ENCODE measurements around the gene MAN2A1. TPM values are rescaled to one million over a fixed set of nuclear protein-coding genes. Genes with fewer than 3 reads are reported as not detected.
"Not testable (repeated sequence)": the region's sequence is repeated elsewhere in the genome, so short reads cannot be mapped to it uniquely, and the experiment has no call there.

MAN2A1 gene
- total and polyA plus RNA-seq, 2 donors: 22.2 to 66.4 TPM

DNA sequence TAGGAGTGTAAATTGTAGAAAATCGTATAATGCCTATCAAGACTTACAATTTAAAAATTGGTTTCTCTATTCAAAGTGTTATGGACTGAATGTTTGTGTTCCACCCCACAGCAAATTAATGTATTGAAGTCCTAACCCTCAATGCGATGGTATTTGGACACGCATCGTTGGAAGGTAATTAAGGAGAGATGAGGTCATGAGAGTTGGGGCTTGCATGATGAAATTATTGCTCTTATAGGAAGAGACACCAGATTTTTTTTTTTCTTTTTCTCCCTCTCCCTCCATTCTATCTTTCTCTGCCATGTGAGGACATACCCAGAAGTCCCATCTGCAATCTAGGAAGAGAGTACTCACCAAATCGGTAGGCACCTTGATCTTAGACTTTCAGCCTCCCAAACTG is 189.2 kb downstream of the MAN2A1 start:
- Histone ChIP-seq H3K36me3 (ENCODE audit: control insufficient read depth in 2 of 2, insufficient read depth in 2 of 2, low read length in 1 of 2) (no peaks in the 10 kb centered on the region), H3K4me1 (ENCODE audit: control insufficient read depth in 2 of 2, insufficient read depth in 2 of 2, low read length in 2 of 2) (peaks cover 17 to 29% of the 10 kb centered on the region in 2 donors), H3K4me3 (ENCODE audit: low read length in 2 of 2) (no peak overlapping the region), H3K27me3 (ENCODE audit: control insufficient read depth in 2 of 2, insufficient read depth in 1 of 2, low read length in 1 of 2) (no peaks in the 10 kb centered on the region), H3K27ac (ENCODE audit: low read depth in 1 of 2, low read length in 1 of 2) (no peak overlapping the region), H3K9me3 (ENCODE audit: control insufficient read depth in 2 of 2, insufficient read depth in 1 of 2, low read length in 1 of 2) (no peaks in the 10 kb centered on the region)
- DNase-seq (ENCODE audit: low read depth in 6 of 9, low spot score in 9 of 9): no peak
- 95% methylated on average over 5 of the region's 5 CpGs for WGBS

DNA sequence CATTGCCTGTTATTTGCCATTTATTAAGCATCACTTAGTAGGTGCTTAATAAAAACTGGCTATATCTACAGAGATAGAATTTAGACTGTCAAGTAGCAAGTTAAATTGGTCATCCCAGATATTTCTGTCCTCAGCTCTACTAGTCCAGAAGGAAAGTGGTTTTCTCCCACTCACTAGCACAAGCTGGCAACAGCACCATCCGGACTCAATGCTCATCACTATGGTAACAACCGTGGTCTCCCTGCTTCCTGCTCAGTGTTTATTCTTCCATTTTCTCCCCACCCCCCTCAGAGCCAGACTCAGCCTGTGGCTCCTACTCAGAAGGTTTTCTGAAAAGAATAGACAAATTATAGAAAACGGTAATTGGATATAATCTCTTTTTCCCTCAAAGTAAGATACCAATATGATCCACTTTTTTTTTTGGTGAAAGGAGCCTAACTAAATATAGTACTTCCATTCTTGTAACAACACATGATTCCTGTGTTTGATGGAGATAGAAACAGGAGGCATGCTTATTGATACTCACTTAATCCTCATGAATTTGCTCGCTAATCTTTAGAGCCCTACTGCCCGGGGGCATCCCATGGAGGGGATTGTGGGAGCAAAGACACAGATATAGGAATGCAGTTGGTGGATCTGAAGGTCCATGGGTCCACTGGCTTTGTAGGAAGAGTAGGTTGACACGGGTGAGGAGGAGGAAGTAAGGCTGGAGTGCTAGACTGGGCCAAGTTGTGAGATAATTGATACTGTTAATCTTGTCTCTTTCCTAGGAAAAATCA is 191.4 kb downstream of the MAN2A1 start:
- peaks cover 9 to 21% of the 10 kb centered on the region in 2 donors for H3K4me1 ChIP-seq (ENCODE audit: control insufficient read depth in 2 of 2, insufficient read depth in 2 of 2, low read length in 2 of 2)
- no peak overlapping the region for H3K4me3 ChIP-seq (ENCODE audit: low read length in 2 of 2)
- peak in 4 of 9 donors; percentile 33 to 65 (median 45) for DNase-seq (ENCODE audit: low read depth in 6 of 9, low spot score in 9 of 9)
- no peaks in the 10 kb centered on the region for H3K27me3 ChIP-seq (ENCODE audit: control insufficient read depth in 2 of 2, insufficient read depth in 1 of 2, low read length in 1 of 2)
- H3K9me3 ChIP-seq (ENCODE audit: control insufficient read depth in 2 of 2, insufficient read depth in 1 of 2, low read length in 1 of 2): peaks cover 0 to 13% of the 10 kb centered on the region in 2 donors
- no peak overlapping the region for H3K27ac ChIP-seq (ENCODE audit: low read depth in 1 of 2, low read length in 1 of 2)
- no peaks in the 10 kb centered on the region for H3K36me3 ChIP-seq (ENCODE audit: control insufficient read depth in 2 of 2, insufficient read depth in 2 of 2, low read length in 1 of 2)
- 69% methylated on average over 6 of the region's 6 CpGs for WGBS

DNA sequence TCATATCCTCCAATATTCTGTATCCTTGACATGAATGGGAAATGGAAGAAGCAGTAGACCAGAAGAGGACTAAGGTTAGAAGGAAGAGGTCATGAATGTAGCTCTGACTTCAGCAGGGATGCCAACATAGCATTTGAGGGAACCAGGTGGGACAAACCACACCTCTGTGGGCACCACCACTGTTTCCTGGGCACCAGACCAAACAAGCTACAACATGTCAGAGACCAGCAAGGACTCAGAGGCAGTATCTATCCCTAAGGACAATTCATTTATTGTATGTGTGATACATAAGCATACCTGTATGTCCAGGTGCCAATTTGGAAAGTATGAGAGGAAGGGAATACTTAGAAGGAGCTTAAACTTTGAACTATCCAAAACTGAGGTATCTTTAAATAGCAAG is 192.8 kb downstream of the MAN2A1 start:
- Histone ChIP-seq H3K27me3 (ENCODE audit: control insufficient read depth in 2 of 2, insufficient read depth in 1 of 2, low read length in 1 of 2) (no peaks in the 10 kb centered on the region), H3K27ac (ENCODE audit: low read depth in 1 of 2, low read length in 1 of 2) (no peak overlapping the region), H3K9me3 (ENCODE audit: control insufficient read depth in 2 of 2, insufficient read depth in 1 of 2, low read length in 1 of 2) (peaks cover 0 to 13% of the 10 kb centered on the region in 2 donors), H3K4me3 (ENCODE audit: low read length in 2 of 2) (no peak overlapping the region), H3K4me1 (ENCODE audit: control insufficient read depth in 2 of 2, insufficient read depth in 2 of 2, low read length in 2 of 2) (peaks cover 4 to 11% of the 10 kb centered on the region in 2 donors), H3K36me3 (ENCODE audit: control insufficient read depth in 2 of 2, insufficient read depth in 2 of 2, low read length in 1 of 2) (no peaks in the 10 kb centered on the region)
- DNase-seq (ENCODE audit: low read depth in 6 of 9, low spot score in 9 of 9): no peak

DNA sequence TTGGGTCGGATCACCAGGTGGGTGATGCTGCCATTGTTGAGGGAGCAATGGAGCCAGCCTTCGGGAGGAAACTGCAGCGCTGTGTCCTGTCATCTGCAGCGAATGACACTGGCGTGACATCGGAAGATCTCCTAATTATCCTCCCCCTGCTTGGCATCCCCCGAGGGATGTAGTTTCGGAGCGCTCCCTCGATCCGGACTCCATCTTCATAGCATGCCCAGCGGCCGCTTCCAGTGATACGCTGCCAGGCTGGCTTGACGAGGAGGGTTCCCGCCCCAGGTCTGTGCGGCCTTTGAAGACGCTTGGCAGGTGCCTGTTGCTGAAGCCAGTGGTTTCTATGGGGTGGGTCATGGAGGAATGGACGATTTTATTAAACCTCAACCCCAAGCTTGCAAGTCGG is 194.9 kb downstream of the MAN2A1 start:
- Histone ChIP-seq H3K4me3 (ENCODE audit: low read length in 2 of 2) (no peak overlapping the region), H3K4me1 (ENCODE audit: control insufficient read depth in 2 of 2, insufficient read depth in 2 of 2, low read length in 2 of 2) (peaks cover 4 to 20% of the 10 kb centered on the region in 2 donors), H3K27ac (ENCODE audit: low read depth in 1 of 2, low read length in 1 of 2) (no peak overlapping the region), H3K27me3 (ENCODE audit: control insufficient read depth in 2 of 2, insufficient read depth in 1 of 2, low read length in 1 of 2) (no peaks in the 10 kb centered on the region), H3K36me3 (ENCODE audit: control insufficient read depth in 2 of 2, insufficient read depth in 2 of 2, low read length in 1 of 2) (no peaks in the 10 kb centered on the region), H3K9me3 (ENCODE audit: control insufficient read depth in 2 of 2, insufficient read depth in 1 of 2, low read length in 1 of 2) (peaks cover 0 to 13% of the 10 kb centered on the region in 2 donors)
- DNase-seq (ENCODE audit: low read depth in 6 of 9, low spot score in 9 of 9): no peak
- 98% methylated on average over 20 of the region's 20 CpGs for WGBS

DNA sequence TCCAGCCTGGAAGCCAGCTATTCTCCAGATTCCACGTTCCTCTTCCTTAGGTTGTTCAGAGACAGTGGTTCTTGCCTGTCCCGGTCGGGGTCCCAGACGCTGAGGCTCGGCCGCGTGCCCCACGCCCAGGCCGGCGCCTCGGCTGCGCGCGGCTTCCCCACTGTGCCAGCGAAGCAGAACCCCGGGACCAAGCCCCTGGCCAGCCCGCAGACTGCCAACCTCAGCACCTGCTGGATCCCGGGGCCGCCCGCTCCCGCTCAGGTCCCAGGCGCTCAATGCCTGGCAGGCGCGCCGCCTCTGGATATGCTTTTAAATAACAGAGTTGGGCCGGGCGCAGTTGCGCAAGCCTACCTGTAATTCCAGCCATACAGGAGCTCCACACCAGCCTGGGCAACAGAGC is 195.5 kb downstream of the MAN2A1 start:
- no peak for DNase-seq (ENCODE audit: low read depth in 6 of 9, low spot score in 9 of 9)
- Histone ChIP-seq H3K4me3 (ENCODE audit: low read length in 2 of 2) (no peak overlapping the region), H3K9me3 (ENCODE audit: control insufficient read depth in 2 of 2, insufficient read depth in 1 of 2, low read length in 1 of 2) (peaks cover 0 to 13% of the 10 kb centered on the region in 2 donors), H3K27me3 (ENCODE audit: control insufficient read depth in 2 of 2, insufficient read depth in 1 of 2, low read length in 1 of 2) (no peaks in the 10 kb centered on the region), H3K36me3 (ENCODE audit: control insufficient read depth in 2 of 2, insufficient read depth in 2 of 2, low read length in 1 of 2) (no peaks in the 10 kb centered on the region), H3K27ac (ENCODE audit: low read depth in 1 of 2, low read length in 1 of 2) (no peak overlapping the region), H3K4me1 (ENCODE audit: control insufficient read depth in 2 of 2, insufficient read depth in 2 of 2, low read length in 2 of 2) (peaks cover 4 to 25% of the 10 kb centered on the region in 2 donors)
- 91% methylated on average over 28 of the region's 28 CpGs for WGBS

DNA sequence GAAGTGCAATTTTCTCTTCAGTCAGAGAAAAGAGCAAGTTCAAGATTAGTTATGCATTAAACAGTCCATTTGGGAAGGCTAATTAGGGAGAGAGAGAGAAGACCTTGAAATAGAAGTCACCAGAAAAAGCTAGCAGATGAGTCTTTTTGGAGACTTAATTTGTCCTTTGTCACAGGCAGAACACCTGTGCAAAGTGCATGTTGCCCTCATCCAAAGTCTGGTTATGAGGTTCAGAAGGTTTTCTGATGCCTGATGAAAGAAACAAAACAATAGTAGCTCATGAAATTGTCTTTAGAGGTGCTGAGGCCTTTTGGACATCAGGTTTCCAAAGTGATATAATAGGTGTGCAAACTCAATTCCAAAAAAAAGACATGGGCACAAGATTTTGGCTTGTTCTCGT is 199.3 kb downstream of the MAN2A1 start:
- H3K36me3 ChIP-seq (ENCODE audit: control insufficient read depth in 2 of 2, insufficient read depth in 2 of 2, low read length in 1 of 2): no peaks in the 10 kb centered on the region
- no peaks in the 10 kb centered on the region for H3K27me3 ChIP-seq (ENCODE audit: control insufficient read depth in 2 of 2, insufficient read depth in 1 of 2, low read length in 1 of 2)
- peak in 3 of 9 donors; percentile 34 to 70 (median 37) for DNase-seq (ENCODE audit: low read depth in 6 of 9, low spot score in 9 of 9)
- 41% methylated on average over 1 of the region's 1 CpG for WGBS
- no peak overlapping the region for H3K4me3 ChIP-seq (ENCODE audit: low read length in 2 of 2)
- H3K9me3 ChIP-seq (ENCODE audit: control insufficient read depth in 2 of 2, insufficient read depth in 1 of 2, low read length in 1 of 2): peaks cover 0 to 13% of the 10 kb centered on the region in 2 donors
- H3K27ac ChIP-seq (ENCODE audit: low read depth in 1 of 2, low read length in 1 of 2): peak overlapping the region in 1 of 2 donors; percentile 78
- H3K4me1 ChIP-seq (ENCODE audit: control insufficient read depth in 2 of 2, insufficient read depth in 2 of 2, low read length in 2 of 2): peaks cover 0 to 13% of the 10 kb centered on the region in 2 donors

DNA sequence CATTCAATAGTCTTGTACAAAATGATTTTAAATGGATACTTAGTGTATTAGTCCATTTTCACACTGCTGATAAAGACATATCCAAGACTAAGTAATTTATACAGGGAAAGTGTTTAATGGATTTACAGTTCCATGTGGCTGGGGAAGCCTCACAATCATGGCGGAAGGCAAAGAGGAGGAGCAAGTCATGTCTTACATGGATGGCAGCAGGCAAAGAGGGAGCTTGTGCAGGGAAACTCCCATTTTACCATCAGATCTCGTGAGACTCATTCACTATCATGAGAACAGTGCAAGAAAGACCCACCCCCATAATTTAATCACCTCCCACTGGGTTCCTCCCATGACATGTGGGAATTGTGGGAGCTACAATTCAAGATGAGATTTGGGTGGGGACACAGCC is 203.5 kb downstream of the MAN2A1 start:
- 96% methylated on average over 2 of the region's 2 CpGs for WGBS
- H3K4me3 ChIP-seq (ENCODE audit: low read length in 2 of 2); H3K36me3 ChIP-seq (ENCODE audit: control insufficient read depth in 2 of 2, insufficient read depth in 2 of 2, low read length in 1 of 2); H3K4me1 ChIP-seq (ENCODE audit: control insufficient read depth in 2 of 2, insufficient read depth in 2 of 2, low read length in 2 of 2); H3K27me3 ChIP-seq (ENCODE audit: control insufficient read depth in 2 of 2, insufficient read depth in 1 of 2, low read length in 1 of 2); DNase-seq (ENCODE audit: low read depth in 6 of 9, low spot score in 9 of 9); H3K9me3 ChIP-seq (ENCODE audit: control insufficient read depth in 2 of 2, insufficient read depth in 1 of 2, low read length in 1 of 2); H3K27ac ChIP-seq (ENCODE audit: low read depth in 1 of 2, low read length in 1 of 2): not testable (repeated sequence)

DNA sequence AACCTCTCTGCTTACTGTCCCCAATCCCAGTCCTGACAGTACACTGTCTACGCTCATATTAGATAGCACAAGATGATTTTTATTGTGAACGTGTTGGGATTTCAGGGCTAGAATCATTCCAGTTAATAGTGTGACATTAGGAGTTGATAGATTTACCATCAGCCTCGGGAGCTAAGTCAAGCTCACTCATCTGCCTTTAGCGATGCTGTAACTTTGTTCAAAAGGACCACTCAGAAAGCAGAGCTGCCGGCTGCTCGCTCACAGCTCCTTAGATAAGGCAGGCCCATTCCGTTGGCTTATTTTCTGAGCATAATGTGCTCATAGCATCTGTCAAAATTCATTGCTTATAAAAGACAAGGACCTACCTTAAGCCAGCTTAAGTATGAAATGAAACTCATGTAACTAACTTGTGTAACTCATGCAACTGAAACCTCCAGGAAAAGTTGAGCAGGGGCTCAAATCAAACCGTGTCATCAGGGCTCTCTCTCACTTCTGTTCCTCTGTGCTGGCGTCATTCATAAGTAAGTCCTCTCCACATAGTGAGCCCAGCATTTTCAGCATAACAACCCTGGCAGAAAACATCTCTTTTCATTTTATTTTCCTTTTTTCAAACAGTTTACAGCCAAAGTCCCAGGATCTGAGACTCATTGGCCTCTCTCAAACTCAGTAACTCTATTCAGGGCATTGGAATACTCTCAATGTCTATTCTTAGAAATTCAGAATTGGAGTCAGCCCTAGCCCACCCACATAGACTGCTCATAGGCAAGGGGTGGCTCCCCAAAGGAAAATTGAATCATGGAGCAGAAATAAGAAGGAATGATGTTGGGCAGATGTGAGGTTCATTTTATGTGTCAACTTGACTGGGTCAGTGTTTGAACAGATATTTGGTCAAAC is 208.8 kb downstream of the MAN2A1 start:
- Histone ChIP-seq H3K27me3 (ENCODE audit: control insufficient read depth in 2 of 2, insufficient read depth in 1 of 2, low read length in 1 of 2) (no peaks in the 10 kb centered on the region), H3K36me3 (ENCODE audit: control insufficient read depth in 2 of 2, insufficient read depth in 2 of 2, low read length in 1 of 2) (no peaks in the 10 kb centered on the region), H3K4me3 (ENCODE audit: low read length in 2 of 2) (no peak overlapping the region), H3K9me3 (ENCODE audit: control insufficient read depth in 2 of 2, insufficient read depth in 1 of 2, low read length in 1 of 2) (no peaks in the 10 kb centered on the region), H3K27ac (ENCODE audit: low read depth in 1 of 2, low read length in 1 of 2) (no peak overlapping the region), H3K4me1 (ENCODE audit: control insufficient read depth in 2 of 2, insufficient read depth in 2 of 2, low read length in 2 of 2) (peaks cover 0 to 2% of the 10 kb centered on the region in 2 donors)
- WGBS: 93% methylated on average over 9 of the region's 9 CpGs
- DNase-seq (ENCODE audit: low read depth in 6 of 9, low spot score in 9 of 9): no peak

DNA sequence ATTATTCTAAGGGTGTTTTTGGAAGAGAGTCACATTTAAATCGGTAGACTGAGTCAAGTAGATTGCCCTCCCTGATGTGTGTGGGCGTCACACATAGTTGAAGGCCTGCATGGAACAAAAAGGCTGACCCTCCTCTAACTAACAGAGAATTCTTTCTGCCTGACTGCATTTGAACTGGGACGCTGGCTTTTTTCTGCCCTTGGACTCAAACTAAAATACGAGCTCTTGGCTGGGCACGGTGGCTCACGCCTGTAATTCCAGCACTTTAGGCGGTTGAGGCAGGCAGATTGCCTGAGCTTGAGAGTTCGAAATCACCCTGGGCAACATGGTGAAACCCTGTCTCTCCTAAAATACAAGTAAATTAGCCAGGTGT is 209.4 kb downstream of the MAN2A1 start:
- no peak for DNase-seq (ENCODE audit: low read depth in 6 of 9, low spot score in 9 of 9)
- no peaks in the 10 kb centered on the region for H3K36me3 ChIP-seq (ENCODE audit: control insufficient read depth in 2 of 2, insufficient read depth in 2 of 2, low read length in 1 of 2)
- no peak overlapping the region for H3K4me3 ChIP-seq (ENCODE audit: low read length in 2 of 2)
- peaks cover 0 to 2% of the 10 kb centered on the region in 2 donors for H3K4me1 ChIP-seq (ENCODE audit: control insufficient read depth in 2 of 2, insufficient read depth in 2 of 2, low read length in 2 of 2)
- no peak overlapping the region for H3K27ac ChIP-seq (ENCODE audit: low read depth in 1 of 2, low read length in 1 of 2)
- H3K27me3 ChIP-seq (ENCODE audit: control insufficient read depth in 2 of 2, insufficient read depth in 1 of 2, low read length in 1 of 2): no peaks in the 10 kb centered on the region
- H3K9me3 ChIP-seq (ENCODE audit: control insufficient read depth in 2 of 2, insufficient read depth in 1 of 2, low read length in 1 of 2): no peaks in the 10 kb centered on the region
- WGBS: 95% methylated on average over 8 of the region's 8 CpGs
